ENCODE data around the gene ST6GALNAC5.

ST6GALNAC5 gene

GRCh38 chr1:77047978-77048614, 180.8 kb downstream of the ST6GALNAC5 start:
- no peak for DNase-seq (ENCODE audit: low read depth, low spot score)

- DNase-seq (ENCODE audit: low read depth, low spot score), result no peak
Observed at GRCh38 chr1:77048615-77049005, 181.3 kb downstream of the ST6GALNAC5 start.

- DNase-seq (ENCODE audit: low read depth, low spot score), result no peak
Observed at GRCh38 chr1:77051425-77051824, 184.1 kb downstream of the ST6GALNAC5 start.

- DNase-seq (ENCODE audit: low read depth, low spot score), result no peak
Observed at GRCh38 chr1:77056525-77056924, 189.2 kb downstream of the ST6GALNAC5 start.

GRCh38 chr1:77057994-77058585, 190.8 kb downstream of the ST6GALNAC5 start:
- DNase-seq (ENCODE audit: low read depth, low spot score), result no peak

- no peak for DNase-seq (ENCODE audit: low read depth, low spot score)
Observed at GRCh38 chr1:77060000-77060399, 192.7 kb downstream of the ST6GALNAC5 start.

- no peak for DNase-seq (ENCODE audit: low read depth, low spot score)
Observed at GRCh38 chr1:77061162-77061561, 193.9 kb downstream of the ST6GALNAC5 start.

GRCh38 chr1:77063118-77063517, 195.8 kb downstream of the ST6GALNAC5 start:
- no peak for DNase-seq (ENCODE audit: low read depth, low spot score)

GRCh38 chr1:77064246-77064645, 197.0 kb downstream of the ST6GALNAC5 start:
- no peak for DNase-seq (ENCODE audit: low read depth, low spot score)

GRCh38 chr1:77065693-77066342, 198.5 kb downstream of the ST6GALNAC5 start:
- DNase-seq (ENCODE audit: low read depth, low spot score), result no peak

- no peak for DNase-seq (ENCODE audit: low read depth, low spot score)
Observed at GRCh38 chr1:77068013-77068412, 200.7 kb downstream of the ST6GALNAC5 start.

- DNase-seq (ENCODE audit: low read depth, low spot score), result no peak
Observed at GRCh38 chr1:77076759-77077158, 209.5 kb downstream of the ST6GALNAC5 start.

- no peak for DNase-seq (ENCODE audit: low read depth, low spot score)
Observed at GRCh38 chr1:77081834-77082233, 214.6 kb downstream of the ST6GALNAC5 start.

- DNase-seq (ENCODE audit: low read depth, low spot score), result no peak
Observed at GRCh38 chr1:77084457-77084856, 217.2 kb downstream of the ST6GALNAC5 start.

GRCh38 chr1:77085109-77085508, 217.8 kb downstream of the ST6GALNAC5 start:
- DNase-seq (ENCODE audit: low read depth, low spot score), result no peak

- DNase-seq (ENCODE audit: low read depth, low spot score), result no peak
Observed at GRCh38 chr1:77089756-77090155, 222.5 kb downstream of the ST6GALNAC5 start.

GRCh38 chr1:77095236-77095635, 228.0 kb downstream of the ST6GALNAC5 start:
- DNase-seq (ENCODE audit: low read depth, low spot score), result no peak

GRCh38 chr1:77096496-77097255, 229.4 kb downstream of the ST6GALNAC5 start:
- no peak for DNase-seq (ENCODE audit: low read depth, low spot score)

GRCh38 chr1:77100875-77101274, 233.6 kb downstream of the ST6GALNAC5 start:
- DNase-seq (ENCODE audit: low read depth, low spot score), result no peak

- DNase-seq (ENCODE audit: low read depth, low spot score), result no peak
Observed at GRCh38 chr1:77103486-77103885, 236.2 kb downstream of the ST6GALNAC5 start.

- DNase-seq (ENCODE audit: low read depth, low spot score), result no peak
Observed at GRCh38 chr1:77104672-77105071, 237.4 kb downstream of the ST6GALNAC5 start.

Measured in activated naive CD8-positive, alpha-beta T cell treated with anti-CD3 and anti-CD28 coated beads, Interleukin-2, amount 50 U/mL, for 16 hours (primary cell).